Right atrium auricular region (tissue), 2 donors: Measurements from ENCODE around the gene CDKN2A. TPM values are rescaled to one million over a fixed set of nuclear protein-coding genes. Genes with fewer than 3 reads are reported as not detected.

Source experiments
- DNase-seq: peaks from one replicate; pipeline ENCODE4 v3.0.0-alpha.2; 2019; ENCODE audit warnings: low spot score
- H3K27ac ChIP-seq, 2 donors: fragments of 200-600 bp; sonication (generic); 1 replicate in 1 of 2; 2 replicates in 1 of 2; pipeline ENCODE4 v1.5.1; 2016 to 2019
- H3K27me3 ChIP-seq, 2 donors: fragments of 200-600 bp; sonication (generic); one replicate each; pipeline versions ENCODE4 v1.5.1 to v1.6.0; 2017 to 2019
- H3K36me3 ChIP-seq: fragments of 200-600 bp; sonication (generic); one replicate; pipeline ENCODE4 v1.5.1; 2016
- H3K4me1 ChIP-seq, 2 donors: fragments of 200-600 bp; sonication (generic); one replicate each; pipeline versions ENCODE4 v1.5.1 to v1.6.0; 2017 to 2019
- H3K4me3 ChIP-seq, 2 donors: fragments of 200-600 bp; sonication (generic); 1 replicate in 1 of 2; 2 replicates in 1 of 2; pipeline ENCODE4 v1.5.1; 2017 to 2019; ENCODE audit warnings: mild to moderate bottlenecking in 1 of 2, moderate library complexity in 1 of 2
- H3K9me3 ChIP-seq, 2 donors: fragments of 200-600 bp; sonication (generic); one replicate each; pipeline ENCODE4 v1.5.1; 2019
- total RNA-seq, 2 donors: library from RNA; depleted of rRNA; stranded (reverse); fragments of >200 nt; gene quantifications; one replicate each; pipeline ENCODE4 v1.1.0, GENCODE V29; 2016
- TF ChIP-seq, protein P1 (sequence below), 2 donors: fragments of 200-600 bp; sonication (generic); IDR thresholded peaks; one replicate each; pipeline ENCODE4 v1.5.1; 2019; ENCODE audit warnings: antibody characterized with exemption in 2 of 2

Gene CDKN2A
- total RNA-seq, 2 donors from 2014 or later, result 1.3 TPM; not detected in 1

DNA sequence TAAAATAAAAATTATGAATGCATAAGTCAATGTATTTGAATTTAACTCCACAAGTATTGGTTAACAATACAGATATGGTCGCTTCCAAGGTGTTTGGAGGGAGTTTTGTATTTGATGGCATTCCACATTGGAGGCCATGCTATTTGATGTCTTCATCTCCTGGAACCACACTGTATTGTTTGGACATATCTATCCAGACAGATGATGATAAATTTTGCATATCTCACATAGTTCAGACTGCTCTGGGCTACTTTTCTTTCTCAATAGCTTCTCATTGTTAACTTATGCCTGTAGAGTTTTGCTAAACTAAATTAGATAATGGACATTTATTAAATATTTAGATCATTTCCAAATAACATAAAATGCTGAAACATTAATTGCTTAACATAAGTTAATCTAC lies 58.0 kb downstream of the CDKN2A start:
- H3K4me3 ChIP-seq, result no peak overlapping the region
- DNase-seq, result no peak
- H3K36me3 ChIP-seq, result no peaks in the 10 kb centered on the region
- H3K27ac ChIP-seq, result no peak overlapping the region
- no peaks in the 10 kb centered on the region for H3K9me3 ChIP-seq
- H3K4me1 ChIP-seq, result no peaks in the 10 kb centered on the region
- H3K27me3 ChIP-seq, result no peaks in the 10 kb centered on the region
- TF ChIP-seq, protein P1, sequence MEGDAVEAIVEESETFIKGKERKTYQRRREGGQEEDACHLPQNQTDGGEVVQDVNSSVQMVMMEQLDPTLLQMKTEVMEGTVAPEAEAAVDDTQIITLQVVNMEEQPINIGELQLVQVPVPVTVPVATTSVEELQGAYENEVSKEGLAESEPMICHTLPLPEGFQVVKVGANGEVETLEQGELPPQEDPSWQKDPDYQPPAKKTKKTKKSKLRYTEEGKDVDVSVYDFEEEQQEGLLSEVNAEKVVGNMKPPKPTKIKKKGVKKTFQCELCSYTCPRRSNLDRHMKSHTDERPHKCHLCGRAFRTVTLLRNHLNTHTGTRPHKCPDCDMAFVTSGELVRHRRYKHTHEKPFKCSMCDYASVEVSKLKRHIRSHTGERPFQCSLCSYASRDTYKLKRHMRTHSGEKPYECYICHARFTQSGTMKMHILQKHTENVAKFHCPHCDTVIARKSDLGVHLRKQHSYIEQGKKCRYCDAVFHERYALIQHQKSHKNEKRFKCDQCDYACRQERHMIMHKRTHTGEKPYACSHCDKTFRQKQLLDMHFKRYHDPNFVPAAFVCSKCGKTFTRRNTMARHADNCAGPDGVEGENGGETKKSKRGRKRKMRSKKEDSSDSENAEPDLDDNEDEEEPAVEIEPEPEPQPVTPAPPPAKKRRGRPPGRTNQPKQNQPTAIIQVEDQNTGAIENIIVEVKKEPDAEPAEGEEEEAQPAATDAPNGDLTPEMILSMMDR (IDR thresholded peaks at IDR 0.05), result no peak

- Histone ChIP-seq H3K27ac (no peak overlapping the region), H3K27me3 (no peaks in the 10 kb centered on the region), H3K9me3 (no peaks in the 10 kb centered on the region), H3K36me3 (no peaks in the 10 kb centered on the region), H3K4me3 (no peak overlapping the region), H3K4me1 (no peaks in the 10 kb centered on the region)
- TF ChIP-seq, protein P1 (IDR thresholded peaks at IDR 0.05), result no peak
- no peak for DNase-seq
Measured at GRCh38 chr9:21935631-21936030, 58.6 kb downstream of the CDKN2A start.

- H3K27me3 ChIP-seq, result no peaks in the 10 kb centered on the region
- H3K27ac ChIP-seq, result no peak overlapping the region
- no peaks in the 10 kb centered on the region for H3K9me3 ChIP-seq
- no peaks in the 10 kb centered on the region for H3K4me1 ChIP-seq
- TF ChIP-seq, protein P1 (IDR thresholded peaks at IDR 0.05), result no peak
- no peak for DNase-seq
- no peaks in the 10 kb centered on the region for H3K36me3 ChIP-seq
- H3K4me3 ChIP-seq, result no peak overlapping the region
Measured at GRCh38 chr9:21933865-21934264, 60.3 kb downstream of the CDKN2A start.

GRCh38 chr9:21933281-21933680 lies 60.9 kb downstream of the CDKN2A start:
- Histone ChIP-seq H3K4me3 (no peak overlapping the region), H3K9me3 (no peaks in the 10 kb centered on the region), H3K4me1 (no peaks in the 10 kb centered on the region), H3K27me3 (no peaks in the 10 kb centered on the region), H3K36me3 (no peaks in the 10 kb centered on the region), H3K27ac (no peak overlapping the region)
- no peak for DNase-seq
- TF ChIP-seq, protein P1 (IDR thresholded peaks at IDR 0.05), result no peak

GRCh38 chr9:21931428-21931827 lies 62.8 kb downstream of the CDKN2A start:
- no peaks in the 10 kb centered on the region for H3K9me3 ChIP-seq
- H3K27ac ChIP-seq, result no peak overlapping the region
- TF ChIP-seq, protein P1 (IDR thresholded peaks at IDR 0.05), result no peak
- no peaks in the 10 kb centered on the region for H3K4me1 ChIP-seq
- no peak overlapping the region for H3K4me3 ChIP-seq
- no peaks in the 10 kb centered on the region for H3K27me3 ChIP-seq
- no peak for DNase-seq
- no peaks in the 10 kb centered on the region for H3K36me3 ChIP-seq

- no peaks in the 10 kb centered on the region for H3K27me3 ChIP-seq
Measured at GRCh38 chr9:21927752-21928151, 66.4 kb downstream of the CDKN2A start.

More at GRCh38 chr9:21927752-21928151, 66.4 kb downstream of the CDKN2A start:
- Histone ChIP-seq H3K9me3 (no peaks in the 10 kb centered on the region), H3K4me1 (no peaks in the 10 kb centered on the region), H3K27ac (no peak overlapping the region), H3K36me3 (no peaks in the 10 kb centered on the region), H3K4me3 (no peak overlapping the region)
- no peak for DNase-seq
- TF ChIP-seq, protein P1 (IDR thresholded peaks at IDR 0.05), result no peak
